ENCODE data around the gene INPP5J.
"Not testable (repeated sequence)": the region's sequence is repeated elsewhere in the genome, so short reads cannot be mapped to it uniquely, and the experiment has no call there.

The INPP5J gene

GRCh38 chr22:31102441-31103081 is 20.2 kb upstream of the INPP5J start:
- DNase-seq (ENCODE audit: low spot score): no peak

GRCh38 chr22:31103111-31103510 is 19.7 kb upstream of the INPP5J start:
- DNase-seq (ENCODE audit: low spot score): no peak

GRCh38 chr22:31103899-31104694 is 18.7 kb upstream of the INPP5J start:
- no peak for DNase-seq (ENCODE audit: low spot score)

- no peak for DNase-seq (ENCODE audit: low spot score)
These were observed 17.9 kb upstream of the INPP5J start for GRCh38 chr22:31104869-31105268.

- DNase-seq (ENCODE audit: low spot score): no peak
These were observed 17.4 kb upstream of the INPP5J start for GRCh38 chr22:31105282-31105929.

DNA sequence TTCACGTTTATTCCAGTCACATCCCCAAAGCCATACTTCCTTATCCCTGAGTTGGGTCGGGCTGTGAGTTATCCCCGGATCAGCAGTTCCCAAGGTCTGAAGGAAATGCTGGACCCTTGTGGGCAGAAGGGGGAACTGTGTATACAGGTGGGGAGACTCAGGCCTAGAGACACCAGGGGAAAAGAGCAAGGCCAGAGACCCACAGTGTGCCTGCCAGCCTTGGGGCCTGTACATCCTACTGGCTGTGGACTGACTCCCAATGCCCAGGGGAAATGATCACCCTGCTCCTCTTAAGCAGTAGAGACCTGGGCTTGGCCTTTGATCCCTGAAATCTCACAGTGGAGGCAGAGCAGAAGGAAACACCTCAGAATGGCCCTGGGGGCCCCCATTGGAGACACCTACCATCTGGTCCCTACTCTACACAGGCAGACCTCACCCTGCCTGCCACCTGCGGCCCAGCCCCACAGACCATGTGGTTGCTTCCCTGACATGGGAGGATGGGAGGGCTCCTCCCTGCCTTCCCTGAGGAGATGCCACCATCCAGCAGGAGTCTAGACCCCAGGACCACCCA is 16.7 kb upstream of the INPP5J start:
- DNase-seq (ENCODE audit: low spot score): no peak

DNA sequence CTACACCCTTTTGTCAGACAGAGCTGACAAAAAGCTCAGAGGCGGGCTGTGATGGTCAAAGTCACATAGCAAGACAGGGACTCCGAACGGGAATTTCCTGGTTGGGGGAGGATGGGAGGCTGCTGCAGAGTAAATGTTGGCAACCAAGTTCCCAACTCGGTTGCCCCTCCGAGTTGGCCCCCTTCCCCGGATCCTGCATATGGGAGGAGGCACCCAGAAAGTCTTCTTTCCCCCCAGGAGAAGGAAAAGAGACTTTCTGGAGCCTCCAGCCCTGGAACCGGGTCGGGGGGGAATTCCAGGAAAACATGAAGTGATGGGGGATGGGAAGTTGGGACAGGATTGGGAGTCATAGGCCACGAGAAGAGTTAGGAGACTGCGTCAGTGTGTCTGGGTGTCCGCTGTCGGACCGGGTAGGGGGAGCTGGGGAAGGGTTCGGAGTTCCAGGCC is 16.0 kb upstream of the INPP5J start:
- DNase-seq (ENCODE audit: low spot score): no peak

GRCh38 chr22:31107178-31107893 is 15.4 kb upstream of the INPP5J start, which contains the start of gene SELENOM:
SELENOM (minus strand) TSS chr22:31107568; CDS start chr22:31107505, 63 bp downstream.
- DNase-seq (ENCODE audit: low spot score): peak; percentile 87

DNA sequence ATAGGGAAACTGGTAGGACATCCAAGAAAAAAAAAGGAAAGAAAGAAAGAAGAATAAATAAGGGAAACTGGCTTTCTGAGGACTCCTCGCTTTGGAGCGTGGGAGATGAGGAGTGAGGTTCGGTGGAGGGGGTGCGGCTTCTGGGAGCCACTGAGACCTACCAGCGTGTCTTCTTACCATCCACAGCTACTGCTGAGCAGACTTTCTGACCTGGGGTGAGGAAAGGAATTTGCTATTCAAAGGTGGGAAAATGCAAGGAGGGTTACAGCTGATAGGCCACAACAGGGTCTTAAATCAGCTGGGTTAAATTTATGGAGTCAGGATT is 14.9 kb upstream of the INPP5J start:
- no peak for DNase-seq (ENCODE audit: low spot score)

DNA sequence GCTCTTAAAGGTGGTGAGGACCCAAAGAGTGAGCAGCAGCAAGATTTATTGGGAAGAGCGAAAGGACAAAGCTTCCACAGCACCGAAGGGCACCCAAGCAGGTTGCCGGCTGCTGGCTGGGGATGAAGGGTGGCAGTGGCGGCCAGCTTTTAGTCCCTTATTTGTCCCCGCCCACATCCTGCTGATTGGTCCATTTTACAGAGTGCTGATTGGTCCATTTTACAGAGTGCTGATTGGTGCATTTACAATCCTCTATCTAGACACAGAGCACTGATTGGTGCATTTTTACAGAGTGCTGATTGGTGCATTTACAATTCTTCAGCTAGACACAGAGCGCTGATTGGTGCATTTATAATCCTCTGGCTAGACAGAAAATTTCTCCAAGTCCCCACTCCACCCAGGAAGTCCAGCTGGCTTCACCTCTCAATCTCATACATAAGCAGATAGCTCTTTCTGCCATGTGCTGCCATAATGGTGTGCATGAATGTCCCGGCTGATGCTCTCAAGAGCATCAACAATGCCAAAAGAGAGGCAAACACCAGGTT is 10.1 kb upstream of the INPP5J start:
- not testable (repeated sequence) for DNase-seq (ENCODE audit: low spot score)

- DNase-seq (ENCODE audit: low spot score): no peak
These were observed 4.5 kb upstream of the INPP5J start for GRCh38 chr22:31118046-31118820.

DNA sequence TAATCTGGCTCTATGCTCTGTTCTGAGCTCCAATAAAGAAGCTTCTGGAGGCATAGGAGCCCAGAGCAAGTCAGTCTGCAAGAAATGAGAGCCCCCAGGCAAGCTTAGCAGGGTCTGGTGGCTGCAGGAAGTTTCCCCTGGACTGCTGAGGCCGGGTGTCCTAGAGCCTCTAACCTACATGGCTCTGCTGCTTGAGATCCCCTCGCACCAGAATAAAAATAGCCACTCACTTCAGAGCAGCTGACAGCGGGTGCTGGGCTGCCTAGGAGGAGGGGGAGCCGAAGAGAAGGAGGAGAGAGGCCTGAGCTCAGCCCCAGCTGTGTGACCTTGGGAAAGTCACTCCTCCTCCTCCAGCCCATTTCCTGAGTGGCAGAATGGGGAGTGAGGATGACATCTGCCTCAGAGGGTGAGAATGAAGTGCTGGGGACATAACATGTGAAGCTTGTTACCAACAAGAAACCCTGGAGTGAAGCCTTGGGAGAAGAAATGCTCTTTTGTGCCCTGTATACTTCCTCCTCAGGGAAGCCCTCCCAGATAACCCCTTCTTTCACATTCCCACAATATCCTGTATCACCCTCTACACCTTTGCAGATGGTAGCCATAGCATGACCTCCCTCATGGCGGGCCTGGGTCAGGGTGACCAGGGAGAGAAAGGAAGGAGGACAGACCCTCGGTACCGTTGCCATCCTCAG is 3.6 kb upstream of the INPP5J start:
- no peak for DNase-seq (ENCODE audit: low spot score)

- no peak for DNase-seq (ENCODE audit: low spot score)
These were observed 2.5 kb upstream of the INPP5J start for GRCh38 chr22:31120230-31120629.

DNA sequence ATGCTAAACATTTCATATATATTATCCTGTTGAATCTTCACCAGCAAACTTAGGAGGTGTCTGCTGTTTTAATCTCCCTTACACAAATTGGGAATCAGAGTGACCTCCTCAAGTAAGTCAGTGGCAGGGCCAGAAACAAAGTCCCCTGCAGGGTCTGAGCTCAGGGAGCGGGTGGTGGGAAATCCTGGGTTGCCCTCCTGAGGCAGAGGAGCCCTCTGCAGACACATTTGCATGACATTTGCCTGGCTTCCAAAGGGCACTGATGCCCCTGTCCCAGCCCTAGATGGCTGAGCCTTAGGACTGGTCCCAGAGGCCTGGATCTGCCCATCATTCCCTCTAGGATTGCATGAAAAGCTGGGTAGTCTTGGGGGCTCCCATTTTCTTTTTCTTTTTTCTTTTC is 2.1 kb upstream of the INPP5J start:
- no peak for DNase-seq (ENCODE audit: low spot score)

- DNase-seq (ENCODE audit: low spot score): no peak
These were observed 1.4 kb upstream of the INPP5J start for GRCh38 chr22:31121403-31121802.

- DNase-seq (ENCODE audit: low spot score): no peak
These were observed 602 bp upstream of the INPP5J start for GRCh38 chr22:31122196-31122531.

DNA sequence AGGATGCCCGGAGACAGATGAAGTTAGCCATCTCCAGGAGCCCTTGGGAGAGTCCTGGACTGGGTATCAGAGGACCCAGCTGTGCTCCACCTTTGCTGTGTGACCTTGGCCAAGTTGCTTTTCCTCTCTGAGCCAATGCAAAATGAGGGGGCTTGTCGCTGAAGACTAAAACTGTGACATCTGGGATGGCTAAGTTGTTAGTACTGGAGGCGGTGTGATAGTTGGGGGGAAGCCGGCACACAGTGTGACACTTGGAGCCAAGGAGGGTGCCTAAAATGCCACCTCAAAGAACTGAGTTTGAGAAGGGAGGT is 481 bp downstream of the INPP5J start:
- DNase-seq (ENCODE audit: low spot score): no peak

- DNase-seq (ENCODE audit: low spot score): no peak
These were observed 1.5 kb downstream of the INPP5J start for GRCh38 chr22:31124290-31124689.

GRCh38 chr22:31124811-31125465 is 2.2 kb downstream of the INPP5J start:
- DNase-seq (ENCODE audit: low spot score): no peak

GRCh38 chr22:31125521-31126117 is 2.9 kb downstream of the INPP5J start:
- DNase-seq (ENCODE audit: low spot score): no peak
